Muscle of arm (tissue), 12 donors: ENCODE data around the gene TMEM259. TPM values are rescaled to one million over a fixed set of nuclear protein-coding genes. Genes with fewer than 3 reads are reported as not detected.

Experiments used
- DNase-seq: peaks from one replicate; pipeline ENCODE4 v3.0.0-alpha.2; 2013
- polyA plus RNA-seq, 12 donors: library from polyadenylated mRNA; unstranded; fragments of 120-200 nt; gene quantifications; one replicate each; pipeline ENCODE4 v1.2.1, GENCODE V29; 2013; ENCODE audit not compliant: insufficient read length in 12 of 12

The TMEM259 gene
- polyA plus RNA-seq, 12 donors = 56.1 to 123 (median 70.5) TPM; not detected in 1

GRCh38 chr19:1006711-1007398, 14.1 kb downstream of the TMEM259 start:
- no peak for DNase-seq

GRCh38 chr19:1004803-1005664, 15.9 kb downstream of the TMEM259 start:
- no peak for DNase-seq

- DNase-seq = no peak
Measured at GRCh38 chr19:1004204-1004802, 16.6 kb downstream of the TMEM259 start.

GRCh38 chr19:1003283-1003682, 17.6 kb downstream of the TMEM259 start:
- no peak for DNase-seq

GRCh38 chr19:1002600-1002999, 18.3 kb downstream of the TMEM259 start:
- DNase-seq = no peak

- DNase-seq = no peak
Measured at GRCh38 chr19:1001538-1002166, 19.3 kb downstream of the TMEM259 start.

- no peak for DNase-seq
Measured at GRCh38 chr19:1000591-1001537, 20.1 kb downstream of the TMEM259 start.

GRCh38 chr19:1000095-1000494, 20.8 kb downstream of the TMEM259 start, which contains the start of gene GRIN3B:
Gene GRIN3B (plus strand): TSS chr19:1000419. CDS start chr19:1000438, 19 bp downstream.
- DNase-seq = no peak

GRCh38 chr19:999379-999719, 21.6 kb downstream of the TMEM259 start:
- no peak for DNase-seq

GRCh38 chr19:998064-998463, 22.9 kb downstream of the TMEM259 start:
- no peak for DNase-seq

GRCh38 chr19:996051-996838, 24.7 kb downstream of the TMEM259 start:
- DNase-seq = no peak

- DNase-seq = no peak
Measured at GRCh38 chr19:995051-995827, 25.7 kb downstream of the TMEM259 start.

- no peak for DNase-seq
Measured at GRCh38 chr19:994516-994915, 26.4 kb downstream of the TMEM259 start.

- DNase-seq = no peak
Measured at GRCh38 chr19:993831-994393, 27.0 kb downstream of the TMEM259 start.

- no peak for DNase-seq
Measured at GRCh38 chr19:993361-993830, 27.5 kb downstream of the TMEM259 start.

GRCh38 chr19:992670-993055, 28.3 kb downstream of the TMEM259 start:
- no peak for DNase-seq

GRCh38 chr19:991932-992669, 28.8 kb downstream of the TMEM259 start:
- no peak for DNase-seq
